Neural cell (in vitro differentiated cells): ENCODE results near the gene CXXC4. TPM values are rescaled to one million over a fixed set of nuclear protein-coding genes. Genes with fewer than 3 reads are reported as not detected.
A peak's percentile ranks its signal among the peaks of the same experiment; 100 is the strongest.

ENCODE experiments used
- H2AFZ ChIP-seq: fragments of 200-600, 300-800 bp; sonication (generic), shearing (Covaris generic); 2 replicates; pipeline ENCODE4 v1.6.0; 2014; ENCODE audit warnings: low read depth, mild to moderate bottlenecking, antibody characterized with exemption, low read length, moderate library complexity
- H3F3A ChIP-seq: fragments of 200-600 bp; shearing (Covaris generic); 2 replicates; pipeline ENCODE4 v1.6.1; 2016; ENCODE audit warnings: mild to moderate bottlenecking, moderate library complexity, mixed read lengths, antibody characterized with exemption, low read length; ENCODE audit not compliant: insufficient read depth, poor library complexity, severe bottlenecking
- H3K27ac ChIP-seq: fragments of 200-600, 300-800 bp; sonication (generic), shearing (Covaris generic); 2 replicates; pipeline ENCODE4 v1.5.1; 2014; ENCODE audit warnings: mild to moderate bottlenecking, low read length, moderate library complexity
- H3K27me3 ChIP-seq: fragments of 300-800, 200-600 bp; sonication (generic), shearing (Covaris generic); 2 replicates; pipeline ENCODE4 v1.6.0; 2014; ENCODE audit warnings: mild to moderate bottlenecking, low read depth, low read length, moderate library complexity; ENCODE audit not compliant: insufficient read depth
- H3K36me3 ChIP-seq: fragments of 300-800, 200-600 bp; sonication (generic), shearing (Covaris generic); 2 replicates; pipeline ENCODE4 v1.5.1; 2014; ENCODE audit warnings: mild to moderate bottlenecking, antibody characterized with exemption, low read length, moderate library complexity; ENCODE audit not compliant: insufficient read depth
- H3K4me2 ChIP-seq: fragments of 300-800, 200-600 bp; sonication (generic), shearing (Covaris generic); 2 replicates; pipeline ENCODE4 v1.6.0; 2014; ENCODE audit warnings: mild to moderate bottlenecking, low read length
- H3K4me3 ChIP-seq: fragments of 300-800, 200-600 bp; sonication (generic), shearing (Covaris generic); 2 replicates; pipeline ENCODE4 v1.5.1; 2014; ENCODE audit warnings: mild to moderate bottlenecking, low read length, moderate library complexity
- H3K79me2 ChIP-seq: fragments of 200-600 bp; shearing (Covaris generic); replicated peaks from 2 replicates; pipeline ENCODE4 v1.6.0; 2014; ENCODE audit warnings: mild to moderate bottlenecking, low read length, moderate library complexity; ENCODE audit not compliant: insufficient read depth
- H3K9ac ChIP-seq: fragments of 300-800, 200-600 bp; sonication (generic), shearing (Covaris generic); 2 replicates; pipeline ENCODE4 v1.6.1; 2016; ENCODE audit warnings: mild to moderate bottlenecking, low read length, mixed read lengths
- H3K9me2 ChIP-seq: fragments of 200-600 bp; shearing (Covaris generic); 2 replicates; pipeline ENCODE4 v1.6.1; 2016; ENCODE audit warnings: mild to moderate bottlenecking, low read length, mixed read lengths; ENCODE audit not compliant: insufficient read depth
- H3K9me3 ChIP-seq: fragments of 200-600, 300-800 bp; sonication (generic), shearing (Covaris generic); 2 replicates; pipeline ENCODE4 v1.6.1; 2016; ENCODE audit warnings: mild to moderate bottlenecking, mixed run types, low read length, moderate library complexity, mixed read lengths
- H4K20me1 ChIP-seq: fragments of 200-600 bp; shearing (Covaris generic); 2 replicates; pipeline ENCODE4 v1.6.1; 2016; ENCODE audit warnings: mild to moderate bottlenecking, mixed run types; ENCODE audit not compliant: insufficient read depth
- EP300 ChIP-seq: fragments of 450-650 bp; conservative IDR thresholded peaks from 2 replicates; pipeline ENCODE4 v1.6.1; 2014; ENCODE audit warnings: antibody characterized with exemption, mild to moderate bottlenecking, moderate library complexity; ENCODE audit not compliant: poor library complexity, severe bottlenecking
- EZH2 ChIP-seq: fragments of 200-600, 300-800 bp; shearing (Covaris generic), sonication (generic); IDR thresholded peaks from 2 replicates; pipeline ENCODE4 v1.6.1; 2014; ENCODE audit warnings: antibody characterized with exemption, low read length, borderline replicate concordance, mild to moderate bottlenecking; ENCODE audit not compliant: insufficient read depth, poor library complexity, severe bottlenecking
- MXI1 ChIP-seq: fragments of 450-650 bp; conservative IDR thresholded peaks from 2 replicates; pipeline ENCODE4 v1.6.1; 2014; ENCODE audit warnings: antibody characterized with exemption, mild to moderate bottlenecking; ENCODE audit not compliant: poor library complexity, severe bottlenecking
- POLR2AphosphoS5 ChIP-seq: IDR thresholded peaks from 2 replicates; pipeline ENCODE4 v1.6.1; 2012
- RAD21 ChIP-seq: fragments of 450-650 bp; conservative IDR thresholded peaks from 2 replicates; pipeline ENCODE4 v1.6.1; 2014; ENCODE audit warnings: antibody characterized with exemption, mild to moderate bottlenecking, moderate library complexity
- SMC3 ChIP-seq: fragments of 450-650 bp; conservative IDR thresholded peaks from 2 replicates; pipeline ENCODE4 v1.6.1; 2014; ENCODE audit warnings: antibody characterized with exemption, mild to moderate bottlenecking, moderate library complexity; ENCODE audit not compliant: poor library complexity
- TAF1 ChIP-seq: IDR thresholded peaks from 2 replicates; pipeline ENCODE4 v1.6.1; 2012; ENCODE audit warnings: low read depth
- polyA plus RNA-seq: library from polyadenylated mRNA; depleted of rRNA; stranded (reverse); fragments of >200 nt; gene quantifications from 2 replicates; pipeline ENCODE4 v1.2.3, GENCODE V29; 2014
- TF ChIP-seq, protein P1 (sequence below): fragments of 450-650 bp; IDR thresholded peaks from 2 replicates; pipeline ENCODE4 v1.5.1; 2014; ENCODE audit warnings: antibody characterized with exemption, mild to moderate bottlenecking, moderate library complexity; ENCODE audit not compliant: poor library complexity, severe bottlenecking
- TF ChIP-seq, protein P2 (sequence below): IDR thresholded peaks from 2 replicates; pipeline ENCODE4 v1.6.1; 2012; ENCODE audit warnings: borderline replicate concordance

Gene CXXC4
- polyA plus RNA-seq, 1 donor from 2014 or later: 127 TPM

- H3K4me2 ChIP-seq: peak overlapping the region; percentile 89
- H3K27me3 ChIP-seq: no peaks in the 10 kb centered on the region
- H2AFZ ChIP-seq: no peak overlapping the region
- peak overlapping the region; percentile 98 for H3K27ac ChIP-seq
- H3K79me2 ChIP-seq: peaks cover 82% of the 10 kb centered on the region
- H3K9me2 ChIP-seq: no peaks in the 10 kb centered on the region
- no peaks in the 10 kb centered on the region for H3K36me3 ChIP-seq
- H3K9ac ChIP-seq: peak overlapping the region; percentile 93
- H3F3A ChIP-seq: peaks cover 24% of the 10 kb centered on the region
- no peaks in the 10 kb centered on the region for H3K9me3 ChIP-seq
- H3K4me3 ChIP-seq: peak overlapping the region; percentile 79
- TF ChIP-seq MXI1: no peak
- no peak for TF ChIP-seq EZH2
- TF ChIP-seq, protein P1, sequence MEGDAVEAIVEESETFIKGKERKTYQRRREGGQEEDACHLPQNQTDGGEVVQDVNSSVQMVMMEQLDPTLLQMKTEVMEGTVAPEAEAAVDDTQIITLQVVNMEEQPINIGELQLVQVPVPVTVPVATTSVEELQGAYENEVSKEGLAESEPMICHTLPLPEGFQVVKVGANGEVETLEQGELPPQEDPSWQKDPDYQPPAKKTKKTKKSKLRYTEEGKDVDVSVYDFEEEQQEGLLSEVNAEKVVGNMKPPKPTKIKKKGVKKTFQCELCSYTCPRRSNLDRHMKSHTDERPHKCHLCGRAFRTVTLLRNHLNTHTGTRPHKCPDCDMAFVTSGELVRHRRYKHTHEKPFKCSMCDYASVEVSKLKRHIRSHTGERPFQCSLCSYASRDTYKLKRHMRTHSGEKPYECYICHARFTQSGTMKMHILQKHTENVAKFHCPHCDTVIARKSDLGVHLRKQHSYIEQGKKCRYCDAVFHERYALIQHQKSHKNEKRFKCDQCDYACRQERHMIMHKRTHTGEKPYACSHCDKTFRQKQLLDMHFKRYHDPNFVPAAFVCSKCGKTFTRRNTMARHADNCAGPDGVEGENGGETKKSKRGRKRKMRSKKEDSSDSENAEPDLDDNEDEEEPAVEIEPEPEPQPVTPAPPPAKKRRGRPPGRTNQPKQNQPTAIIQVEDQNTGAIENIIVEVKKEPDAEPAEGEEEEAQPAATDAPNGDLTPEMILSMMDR: no peak
- no peak for TF ChIP-seq TAF1
- TF ChIP-seq, protein P2, sequence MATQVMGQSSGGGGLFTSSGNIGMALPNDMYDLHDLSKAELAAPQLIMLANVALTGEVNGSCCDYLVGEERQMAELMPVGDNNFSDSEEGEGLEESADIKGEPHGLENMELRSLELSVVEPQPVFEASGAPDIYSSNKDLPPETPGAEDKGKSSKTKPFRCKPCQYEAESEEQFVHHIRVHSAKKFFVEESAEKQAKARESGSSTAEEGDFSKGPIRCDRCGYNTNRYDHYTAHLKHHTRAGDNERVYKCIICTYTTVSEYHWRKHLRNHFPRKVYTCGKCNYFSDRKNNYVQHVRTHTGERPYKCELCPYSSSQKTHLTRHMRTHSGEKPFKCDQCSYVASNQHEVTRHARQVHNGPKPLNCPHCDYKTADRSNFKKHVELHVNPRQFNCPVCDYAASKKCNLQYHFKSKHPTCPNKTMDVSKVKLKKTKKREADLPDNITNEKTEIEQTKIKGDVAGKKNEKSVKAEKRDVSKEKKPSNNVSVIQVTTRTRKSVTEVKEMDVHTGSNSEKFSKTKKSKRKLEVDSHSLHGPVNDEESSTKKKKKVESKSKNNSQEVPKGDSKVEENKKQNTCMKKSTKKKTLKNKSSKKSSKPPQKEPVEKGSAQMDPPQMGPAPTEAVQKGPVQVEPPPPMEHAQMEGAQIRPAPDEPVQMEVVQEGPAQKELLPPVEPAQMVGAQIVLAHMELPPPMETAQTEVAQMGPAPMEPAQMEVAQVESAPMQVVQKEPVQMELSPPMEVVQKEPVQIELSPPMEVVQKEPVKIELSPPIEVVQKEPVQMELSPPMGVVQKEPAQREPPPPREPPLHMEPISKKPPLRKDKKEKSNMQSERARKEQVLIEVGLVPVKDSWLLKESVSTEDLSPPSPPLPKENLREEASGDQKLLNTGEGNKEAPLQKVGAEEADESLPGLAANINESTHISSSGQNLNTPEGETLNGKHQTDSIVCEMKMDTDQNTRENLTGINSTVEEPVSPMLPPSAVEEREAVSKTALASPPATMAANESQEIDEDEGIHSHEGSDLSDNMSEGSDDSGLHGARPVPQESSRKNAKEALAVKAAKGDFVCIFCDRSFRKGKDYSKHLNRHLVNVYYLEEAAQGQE: peak; percentile 96
- TF ChIP-seq EP300: peak; percentile 61
- TF ChIP-seq RAD21: peak; percentile 44
- TF ChIP-seq SMC3: peak; percentile 42
- peak; percentile 76 for TF ChIP-seq POLR2AphosphoS5
- H4K20me1 ChIP-seq: no peaks in the 10 kb centered on the region
Observed at GRCh38 chr4:104492183-104492771, 2.4 kb downstream of the CXXC4 start.

DNA sequence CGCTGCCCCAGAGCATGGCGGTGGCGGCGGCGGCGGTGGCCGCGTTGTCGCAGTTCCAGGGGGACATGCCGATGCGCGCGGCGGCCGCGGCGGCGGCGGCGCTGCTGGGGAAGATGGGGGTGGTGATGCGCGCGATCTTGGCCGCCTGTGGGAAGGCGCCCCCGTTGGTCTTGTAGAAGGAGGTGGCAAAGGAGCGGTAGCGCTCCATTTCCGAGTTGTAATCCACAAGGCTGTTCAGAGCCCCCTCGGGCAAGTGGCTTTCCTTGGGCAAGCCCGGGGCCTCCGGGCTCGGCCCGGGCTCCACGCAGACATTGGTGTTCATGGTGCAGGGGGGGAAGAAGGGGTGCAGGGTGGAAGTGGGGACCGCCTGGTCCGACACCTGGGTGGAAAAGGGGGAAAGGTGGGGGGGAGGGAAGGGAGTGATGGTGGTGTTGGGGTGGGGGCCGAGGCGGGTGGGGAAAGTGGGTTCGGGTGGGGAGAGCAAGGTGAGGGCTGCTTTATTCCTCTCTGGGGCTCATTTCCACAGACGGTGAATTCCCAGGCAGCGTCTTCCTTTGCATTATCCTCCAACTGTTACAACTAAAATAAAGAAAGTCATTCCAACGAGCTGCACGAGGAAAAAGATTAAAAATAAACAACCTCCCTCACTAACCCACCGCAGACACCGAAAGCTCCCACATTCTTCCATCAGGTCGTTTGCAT, 3.1 kb downstream of the CXXC4 start:
- Histone ChIP-seq H3K4me3 (peak overlapping the region; percentile 79), H4K20me1 (no peaks in the 10 kb centered on the region), H3K9ac (peak overlapping the region; percentile 93), H3K36me3 (no peaks in the 10 kb centered on the region), H2AFZ (no peak overlapping the region), H3F3A (peaks cover 28% of the 10 kb centered on the region), H3K9me3 (no peaks in the 10 kb centered on the region), H3K79me2 (peaks cover 85% of the 10 kb centered on the region), H3K27me3 (no peaks in the 10 kb centered on the region), H3K27ac (peak overlapping the region; percentile 98), H3K9me2 (no peaks in the 10 kb centered on the region), H3K4me2 (no peak overlapping the region)
- TF ChIP-seq RAD21 (peak; percentile 33), POLR2AphosphoS5 (peak; percentile 49)
- TF ChIP-seq, protein P1: no peak
